ENCODE measurements around the gene TMEM39B.
"Not testable (repeated sequence)": the region's sequence is repeated elsewhere in the genome, so short reads cannot be mapped to it uniquely, and the experiment has no call there.

The TMEM39B gene

GRCh38 chr1:32082022-32082421, 9.3 kb downstream of the TMEM39B start:
- H3K4me3 ChIP-seq (ENCODE audit: low read depth, low read length) = no peak overlapping the region
- TF ChIP-seq CTCF (IDR thresholded peaks at IDR 0.05; ENCODE audit: borderline replicate concordance, insufficient read depth, low read depth, low read length) = no peak

GRCh38 chr1:32086381-32086780, 13.6 kb downstream of the TMEM39B start:
- not testable (repeated sequence) for H3K4me3 ChIP-seq (ENCODE audit: low read depth, low read length)

GRCh38 chr1:32091176-32091575, 18.4 kb downstream of the TMEM39B start:
- no peak overlapping the region for H3K4me3 ChIP-seq (ENCODE audit: low read depth, low read length)
- TF ChIP-seq CTCF (IDR thresholded peaks at IDR 0.05; ENCODE audit: borderline replicate concordance, insufficient read depth, low read depth, low read length) = no peak

GRCh38 chr1:32091591-32091990, 18.9 kb downstream of the TMEM39B start:
- no peak for TF ChIP-seq CTCF (IDR thresholded peaks at IDR 0.05; ENCODE audit: borderline replicate concordance, insufficient read depth, low read depth, low read length)
- H3K4me3 ChIP-seq (ENCODE audit: low read depth, low read length) = no peak overlapping the region

- H3K4me3 ChIP-seq (ENCODE audit: low read depth, low read length) = no peak overlapping the region
- TF ChIP-seq CTCF (IDR thresholded peaks at IDR 0.05; ENCODE audit: borderline replicate concordance, insufficient read depth, low read depth, low read length) = no peak
These were observed 22.2 kb downstream of the TMEM39B start for GRCh38 chr1:32094746-32095521.

- H3K4me3 ChIP-seq (ENCODE audit: low read depth, low read length) = no peak overlapping the region
- no peak for TF ChIP-seq CTCF (IDR thresholded peaks at IDR 0.05; ENCODE audit: borderline replicate concordance, insufficient read depth, low read depth, low read length)
These were observed 26.7 kb downstream of the TMEM39B start for GRCh38 chr1:32099426-32099825.

- H3K4me3 ChIP-seq (ENCODE audit: low read depth, low read length) = no peak overlapping the region
- no peak for TF ChIP-seq CTCF (IDR thresholded peaks at IDR 0.05; ENCODE audit: borderline replicate concordance, insufficient read depth, low read depth, low read length)
These were observed 27.6 kb downstream of the TMEM39B start for GRCh38 chr1:32100359-32100758.
